ENCODE data around the gene SECISBP2L.

GRCh38 chr15:48992545-48992944 lies 53.7 kb downstream of the SECISBP2L start:
- TF ChIP-seq CTCF (IDR thresholded peaks at IDR 0.05): no peak
- no peak for TF ChIP-seq POLR2AphosphoS5 (IDR thresholded peaks at IDR 0.05)
- TF ChIP-seq POLR2A (IDR thresholded peaks at IDR 0.05; ENCODE audit: low read depth): no peak
- TF ChIP-seq EP300 (IDR thresholded peaks at IDR 0.05): no peak

Data from esophagus muscularis mucosa (tissue), 4 donors.